Esophagus muscularis mucosa (tissue), 3 donors: ENCODE results near the gene NOL8.

Experiments used
- CTCF ChIP-seq, 3 experiments: fragments of 200-600 bp in 2 of 3; fragments of 450-650 bp in 1 of 3; sonication (generic) in 2 of 3; IDR thresholded peaks; one replicate each; pipeline ENCODE4 v1.5.1; 2017 to 2019; ENCODE audit warnings: antibody characterized with exemption in 3 of 3, mild to moderate bottlenecking in 2 of 3, moderate library complexity in 1 of 3
- POLR2A ChIP-seq: fragments of 450-650 bp; IDR thresholded peaks from one replicate; pipeline ENCODE4 v1.6.1; 2017; ENCODE audit warnings: antibody characterized with exemption, moderate library complexity, mild to moderate bottlenecking, low read depth
- POLR2AphosphoS5 ChIP-seq, 2 donors: sonication (generic); formaldehyde crosslinking; IDR thresholded peaks; one replicate each; pipeline ENCODE4 v1.6.1; 2017; ENCODE audit warnings: antibody characterized with exemption in 2 of 2

GRCh38 chr9:92324889-92325268 is 271 bp downstream of the NOL8 start:
- TF ChIP-seq CTCF (IDR thresholded peaks at IDR 0.05) (no peak), POLR2A (no peak), POLR2AphosphoS5 (IDR thresholded peaks at IDR 0.05) (no peak)
